CD1c-positive myeloid dendritic cell (primary cell): Measurements from ENCODE around the gene CCDC92B.
A peak's percentile ranks its signal among the peaks of the same experiment; 100 is the strongest.

Source experiments
- DNase-seq: peaks from one replicate; pipeline ENCODE4 v3.0.0-alpha.2; 2016; ENCODE audit errors: extremely low spot score

CCDC92B gene

DNA sequence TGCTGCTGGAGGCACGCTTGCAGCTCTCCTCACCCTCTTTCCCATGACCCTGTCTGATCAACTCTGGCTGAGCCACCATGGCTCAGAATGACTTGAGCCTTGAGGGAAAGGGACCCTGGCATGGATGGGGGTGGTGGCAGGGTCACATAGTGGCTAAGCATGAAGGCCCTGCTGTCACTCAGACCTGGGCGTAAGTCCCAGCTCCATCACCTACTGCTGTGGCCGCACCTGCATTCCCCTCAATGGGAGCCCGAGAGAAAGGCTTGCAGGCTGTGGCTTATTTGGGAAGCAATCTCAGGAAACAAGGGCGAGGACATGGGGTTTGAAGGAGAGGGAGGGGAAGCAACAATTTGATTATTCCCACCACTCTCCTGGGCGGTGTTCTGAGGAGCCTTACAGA is 29.0 kb upstream of the CCDC92B start:
- DNase-seq = no peak

DNA sequence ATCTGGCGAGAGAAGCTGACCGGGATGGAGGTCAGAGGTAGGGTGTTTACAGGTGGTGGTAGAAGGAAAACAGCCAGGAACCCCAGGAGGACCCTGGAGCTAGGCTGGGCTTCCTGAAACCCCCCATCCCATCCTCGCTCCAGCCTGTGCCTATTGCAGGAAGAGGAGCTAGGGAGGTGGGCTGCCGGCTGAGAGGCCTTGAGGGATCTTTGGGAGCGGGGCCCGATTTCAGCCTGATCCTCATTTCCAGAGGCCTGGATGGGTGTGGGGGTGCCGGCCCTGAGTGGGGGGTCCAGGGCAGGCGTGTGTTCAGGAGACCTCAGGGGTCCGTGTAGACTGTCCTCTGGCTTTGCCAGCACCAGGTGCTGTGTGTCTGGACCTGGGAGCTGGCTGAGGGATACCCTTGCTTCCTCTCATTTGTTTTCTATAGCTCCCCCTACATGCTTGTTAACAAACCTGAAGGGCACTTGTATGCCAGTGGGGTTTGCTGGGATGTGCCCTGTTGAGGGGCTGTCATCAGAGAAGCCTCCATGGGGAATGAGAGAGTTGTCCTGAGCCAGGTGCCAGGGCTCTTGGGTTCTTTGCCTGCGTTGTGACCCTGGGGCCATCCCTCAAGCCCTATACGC is 27.9 kb upstream of the CCDC92B start:
- DNase-seq = no peak

DNA sequence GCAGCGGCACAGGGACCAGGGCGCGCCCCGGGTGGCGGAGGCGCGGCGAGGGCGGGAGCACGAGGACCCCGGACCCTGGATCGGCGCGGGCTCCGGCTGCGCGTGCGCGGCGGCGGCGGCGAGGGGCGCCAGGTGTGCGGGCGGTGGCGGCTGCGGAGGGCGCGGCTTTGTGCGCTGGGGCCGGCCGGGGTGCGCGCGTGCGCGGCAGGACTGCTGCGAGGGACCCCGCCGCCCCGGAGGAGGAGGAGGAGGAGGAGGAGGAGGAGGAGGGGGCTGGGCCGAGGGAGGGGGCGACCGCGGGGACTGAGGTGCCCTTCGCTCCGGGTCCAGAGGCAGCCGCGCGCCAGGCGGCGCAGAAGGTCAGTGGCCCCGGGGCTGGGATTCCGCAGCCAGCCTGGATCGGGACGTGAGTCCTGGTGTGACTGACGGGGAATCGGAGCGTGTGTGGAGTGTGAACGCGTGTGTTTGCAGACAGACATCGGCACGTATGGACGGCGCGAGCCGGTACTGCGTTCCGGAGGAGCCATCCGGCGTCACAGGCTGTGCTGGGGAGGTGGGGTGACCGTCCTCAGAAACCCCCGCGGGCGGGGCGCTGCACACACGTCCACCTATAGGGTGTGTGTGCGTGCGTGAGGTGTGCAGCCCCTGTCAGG is 27.3 kb upstream of the CCDC92B start:
- DNase-seq = no peak

DNA sequence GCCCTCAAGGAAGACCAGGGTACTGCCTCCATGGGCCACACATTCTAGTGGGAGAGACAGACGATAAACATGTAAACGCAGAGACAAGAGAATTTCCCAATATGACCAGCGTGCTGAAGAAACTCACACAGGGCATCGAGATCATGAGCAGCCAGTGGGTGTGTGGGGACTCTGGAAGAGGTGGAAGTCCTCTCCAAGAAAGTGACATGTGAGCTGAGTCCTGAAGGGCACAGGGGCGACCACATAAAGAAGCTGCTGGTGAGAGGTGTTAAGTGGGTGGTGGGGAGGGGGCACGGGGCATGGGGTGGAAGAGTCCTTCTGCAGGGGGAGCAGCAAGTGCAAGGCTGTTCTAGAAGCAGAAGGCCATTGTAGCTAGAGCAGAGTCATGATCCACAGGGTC is 25.8 kb upstream of the CCDC92B start:
- no peak for DNase-seq

DNA sequence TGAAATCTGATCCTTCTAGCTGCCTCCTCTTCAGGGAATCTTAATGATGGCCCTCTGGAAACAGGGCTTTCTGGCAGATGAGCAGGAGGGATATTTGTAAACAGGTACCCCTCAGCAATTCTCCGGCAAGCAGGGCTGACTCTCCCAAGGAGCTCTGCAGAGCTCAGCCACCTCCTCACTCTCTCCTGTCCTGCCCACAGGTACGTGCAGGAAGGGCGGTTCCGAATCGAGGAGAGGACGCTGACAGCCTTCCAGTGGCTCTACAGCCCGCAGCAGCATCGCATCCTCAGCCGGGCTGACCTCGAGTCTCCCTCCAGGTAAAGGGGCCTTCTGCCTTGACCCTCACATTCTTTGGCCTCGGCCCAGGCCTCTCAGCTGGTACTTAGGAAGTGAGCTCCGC is 20.7 kb upstream of the CCDC92B start:
- no peak for DNase-seq

DNA sequence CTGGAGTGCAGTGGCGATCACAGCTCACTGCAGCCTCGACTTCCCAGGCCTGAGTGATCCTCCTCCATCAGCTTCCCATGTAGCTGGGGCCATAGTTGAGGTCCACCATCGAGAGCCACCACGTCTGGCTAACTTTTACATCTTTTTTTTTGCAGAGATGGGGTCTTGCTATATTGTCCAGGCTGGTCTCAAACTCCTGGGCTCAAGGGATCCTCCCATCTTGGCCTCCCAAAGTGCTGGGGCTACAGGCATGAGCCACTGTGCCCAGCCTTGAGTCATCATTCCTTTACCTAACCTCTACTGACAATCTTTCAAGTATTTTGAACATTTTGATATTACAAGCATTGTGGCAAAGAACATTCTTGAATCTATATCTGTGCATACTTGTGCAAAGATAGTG is 9.4 kb upstream of the CCDC92B start:
- DNase-seq = no peak

DNA sequence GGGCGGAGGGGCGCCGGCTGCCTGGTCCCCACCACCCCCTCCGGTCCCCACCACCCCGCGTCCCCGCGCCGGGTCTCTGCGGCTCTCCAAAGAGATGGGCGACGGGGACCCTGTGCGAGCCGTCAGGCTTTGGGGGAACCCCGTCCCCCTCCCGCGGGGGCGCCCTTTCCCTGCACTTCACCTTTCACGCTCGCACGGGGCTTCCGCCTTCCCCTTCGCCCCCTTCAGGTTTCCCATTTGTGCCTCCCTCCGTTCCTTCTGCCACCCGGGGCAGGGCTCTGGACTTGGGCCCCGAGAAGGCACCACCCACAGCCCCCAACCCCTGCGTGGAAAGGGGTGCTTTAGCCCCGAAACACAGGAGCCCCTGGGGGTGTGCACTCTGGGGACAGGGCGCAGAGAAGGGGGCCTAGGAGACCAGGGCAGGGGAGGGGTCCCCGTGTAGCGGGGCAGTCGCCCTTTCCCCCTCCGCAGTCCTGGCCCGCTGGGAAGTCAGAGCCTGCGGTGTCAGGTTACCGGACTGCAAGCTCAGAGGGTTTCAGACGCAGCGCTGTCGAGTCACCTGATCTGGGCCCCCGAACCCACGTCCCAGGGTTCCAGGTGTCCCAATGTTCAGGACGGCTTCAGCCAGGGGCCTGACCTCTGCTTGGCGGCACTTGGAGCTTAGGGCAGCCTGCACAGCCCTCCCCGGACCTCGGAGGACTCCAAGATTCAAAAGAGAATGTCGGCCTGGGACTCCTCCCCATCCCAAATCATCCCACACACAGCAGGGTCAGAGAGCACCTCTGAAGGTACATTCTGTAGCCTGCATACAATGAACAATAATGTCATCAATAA is 6.7 kb upstream of the CCDC92B start:
- no peak for DNase-seq

DNA sequence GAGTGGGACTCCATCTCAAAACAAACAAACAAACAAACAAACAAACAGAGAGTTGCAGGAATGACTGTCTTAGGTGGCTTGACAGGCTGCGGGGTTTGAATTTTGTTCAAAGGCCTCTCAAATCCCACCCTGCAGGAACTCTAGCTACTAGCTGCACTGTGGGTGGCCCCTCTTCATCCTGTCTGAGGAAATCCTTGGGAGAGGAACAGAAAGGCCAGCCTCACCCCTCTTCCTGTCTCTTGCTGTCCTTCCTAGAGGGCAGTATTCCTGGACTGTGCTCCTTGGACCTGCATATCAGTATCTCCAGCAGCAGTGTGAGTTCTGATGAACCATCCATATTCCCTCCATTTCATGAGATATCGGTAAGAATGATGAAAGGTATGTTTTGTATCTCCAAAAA is 2.0 kb upstream of the CCDC92B start:
- DNase-seq = no peak

DNA sequence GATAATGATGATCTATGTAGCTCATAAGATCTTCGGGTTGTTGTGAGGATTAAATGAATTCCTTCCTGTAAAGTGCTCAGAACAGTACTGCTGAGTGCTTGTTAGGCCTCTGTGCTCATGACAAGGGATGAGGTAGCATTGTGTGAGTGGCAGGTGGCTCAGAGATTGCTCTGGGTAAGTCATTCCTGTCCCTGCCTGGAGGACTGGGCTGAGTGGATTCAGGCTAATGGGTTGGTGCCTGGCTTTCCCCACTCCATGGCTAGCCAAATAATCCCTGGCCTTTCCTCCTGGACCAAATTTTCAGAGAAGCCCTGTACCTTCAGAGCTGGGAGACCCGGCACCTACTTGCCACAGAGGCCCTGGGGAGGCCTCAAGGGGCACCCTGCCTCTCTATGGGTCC is 1.3 kb upstream of the CCDC92B start:
- no peak for DNase-seq

DNA sequence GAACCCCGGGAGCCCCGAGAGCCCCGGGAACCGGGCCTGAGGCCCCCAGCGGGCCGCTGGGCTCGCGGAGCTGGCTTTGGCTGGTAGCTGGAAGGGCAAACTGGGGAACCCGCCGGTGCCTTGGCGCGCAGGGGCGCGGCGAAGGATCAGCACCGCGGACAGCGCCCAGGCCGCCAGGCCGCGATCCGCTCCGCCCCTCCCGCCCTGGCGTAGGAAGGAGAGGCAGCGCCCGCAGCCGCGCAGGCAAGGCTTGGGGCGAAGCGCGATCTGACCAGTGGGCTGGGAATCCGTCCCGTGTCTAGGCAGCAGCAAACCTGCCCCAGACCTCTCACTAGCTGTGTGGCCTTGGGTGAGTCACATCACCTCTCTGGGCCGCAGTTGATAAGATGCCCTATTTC is 331 bp upstream of the CCDC92B start:
- DNase-seq = peak; percentile 89

DNA sequence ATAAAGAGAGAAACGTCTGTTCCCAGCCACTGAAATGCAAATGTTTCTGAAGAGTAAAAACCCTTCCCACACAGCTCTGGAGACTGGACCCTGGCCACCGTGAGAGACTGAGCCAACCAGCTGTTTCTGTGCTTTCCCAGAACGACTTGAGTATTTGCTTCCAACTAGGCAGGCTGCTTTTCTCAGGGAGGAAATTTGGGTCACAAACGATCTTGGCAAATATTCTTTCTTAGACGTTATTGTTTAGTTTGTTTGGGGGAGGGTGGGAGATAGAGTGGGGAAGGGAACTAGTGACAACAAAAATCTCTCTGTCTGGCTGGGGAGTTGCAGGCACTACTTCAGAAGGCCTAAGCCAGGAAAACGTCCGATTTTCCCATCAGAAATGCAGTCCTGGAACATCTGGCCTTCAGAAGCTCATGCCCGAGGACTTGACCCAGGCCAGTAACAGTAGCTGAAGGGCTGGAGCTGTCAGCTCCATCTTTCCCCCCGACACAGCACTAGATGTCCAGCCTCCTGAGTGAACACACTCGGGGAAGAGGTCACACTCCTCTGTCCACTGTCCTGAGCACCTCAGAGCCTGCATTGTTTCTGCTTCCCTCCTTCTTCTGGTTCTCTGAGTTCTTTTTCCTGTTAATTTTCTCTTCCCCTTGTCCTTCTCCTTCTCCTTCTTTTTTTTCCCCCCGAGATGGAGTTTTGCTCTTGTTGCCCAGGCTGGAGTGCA is 4.0 kb downstream of the CCDC92B start:
- no peak for DNase-seq

DNA sequence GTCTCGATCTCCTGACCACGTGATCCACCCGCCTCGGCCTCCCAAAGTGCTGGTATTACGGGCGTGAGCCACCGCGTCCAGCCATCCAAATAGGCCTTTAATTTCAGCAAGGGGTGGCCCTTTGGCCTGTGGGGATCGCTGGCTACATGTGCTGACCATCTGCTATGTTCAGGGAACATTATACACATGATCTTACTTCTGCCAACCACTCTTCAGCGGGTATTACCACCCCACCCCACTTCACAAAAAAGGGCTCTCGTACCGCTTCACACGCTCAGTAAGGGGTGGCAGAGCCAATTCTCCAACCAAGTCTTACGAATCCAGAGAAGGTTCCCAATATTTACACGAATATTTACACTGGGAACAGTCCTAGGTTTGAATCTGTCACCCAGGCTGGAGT is 11.8 kb downstream of the CCDC92B start:
- DNase-seq = no peak

DNA sequence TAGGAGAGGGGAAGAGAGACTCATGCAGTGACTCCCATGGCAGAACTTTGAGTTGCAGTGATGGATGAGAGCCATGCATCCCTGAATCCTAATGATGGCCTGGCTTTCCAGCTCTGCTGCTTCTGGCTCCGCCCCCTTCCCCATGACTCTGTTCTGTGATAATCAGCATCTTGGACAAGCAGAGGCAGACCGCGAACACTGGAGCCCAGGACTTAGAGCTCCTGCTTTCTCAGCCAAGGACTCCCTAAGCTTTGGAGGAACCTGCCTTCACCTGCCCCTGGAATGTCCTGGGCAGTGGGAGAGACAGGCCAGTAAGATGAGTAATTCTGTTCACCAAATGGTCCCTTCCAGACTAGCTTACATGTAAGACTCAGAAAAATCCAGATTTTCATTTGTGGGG is 12.5 kb downstream of the CCDC92B start:
- no peak for DNase-seq

DNA sequence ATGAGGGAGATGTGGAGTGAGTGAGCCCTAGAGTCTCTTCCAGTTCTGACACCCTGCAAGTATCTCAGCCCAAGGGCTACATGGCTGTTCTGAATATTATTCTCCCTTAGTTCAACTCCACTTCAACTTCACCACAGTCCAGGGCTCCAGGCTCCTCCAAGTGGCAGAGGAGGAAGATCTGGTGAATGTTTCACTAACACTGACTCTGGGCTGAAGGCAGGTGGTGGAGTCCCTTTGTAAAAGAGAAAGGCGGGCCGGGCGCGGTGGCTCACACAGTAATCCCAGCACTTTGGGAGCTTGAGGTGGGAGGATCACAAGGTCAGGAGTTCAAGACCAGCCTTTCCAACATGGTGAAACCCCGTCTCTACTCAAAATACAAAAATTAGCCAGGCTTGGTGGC is 13.6 kb downstream of the CCDC92B start:
- DNase-seq = no peak

DNA sequence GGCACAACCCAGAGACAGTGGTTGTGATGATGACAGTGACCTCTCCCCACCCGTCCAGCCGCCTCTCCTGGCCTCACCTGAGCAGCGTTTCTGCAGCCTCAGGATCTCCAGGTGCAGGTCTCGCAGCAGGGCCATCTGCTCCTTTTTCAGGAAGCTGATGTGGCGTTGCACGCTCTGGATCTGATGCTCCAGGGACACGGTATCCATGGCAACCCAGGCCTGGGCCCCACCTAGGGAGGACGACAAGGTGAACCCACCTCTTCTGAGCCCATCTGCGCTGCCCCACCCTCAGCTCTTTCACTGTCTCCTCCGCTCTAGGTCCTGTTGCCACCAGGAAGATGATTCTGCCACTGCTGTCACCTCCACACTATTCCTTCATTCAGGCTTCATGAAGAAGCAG is 14.5 kb downstream of the CCDC92B start:
- no peak for DNase-seq

DNA sequence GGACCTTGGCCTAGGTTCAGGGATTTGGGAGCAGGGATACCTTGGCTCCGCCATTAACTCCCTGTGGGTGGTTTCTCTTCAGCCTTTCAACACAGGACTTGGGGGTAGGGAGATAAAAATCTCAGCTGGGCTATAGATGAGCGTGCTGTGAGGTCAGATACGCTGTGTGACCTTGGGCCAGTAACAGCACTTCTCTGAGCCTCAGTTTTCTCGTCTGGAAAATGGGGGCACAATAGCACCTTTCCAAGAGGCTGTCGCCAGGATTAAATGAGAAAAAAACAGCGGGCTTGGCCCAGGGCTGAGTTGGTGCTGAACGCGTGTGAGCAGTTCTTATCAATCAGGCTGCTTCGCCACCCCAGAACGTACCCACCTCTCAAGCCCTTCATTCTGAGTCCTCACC is 17.6 kb downstream of the CCDC92B start:
- no peak for DNase-seq

DNA sequence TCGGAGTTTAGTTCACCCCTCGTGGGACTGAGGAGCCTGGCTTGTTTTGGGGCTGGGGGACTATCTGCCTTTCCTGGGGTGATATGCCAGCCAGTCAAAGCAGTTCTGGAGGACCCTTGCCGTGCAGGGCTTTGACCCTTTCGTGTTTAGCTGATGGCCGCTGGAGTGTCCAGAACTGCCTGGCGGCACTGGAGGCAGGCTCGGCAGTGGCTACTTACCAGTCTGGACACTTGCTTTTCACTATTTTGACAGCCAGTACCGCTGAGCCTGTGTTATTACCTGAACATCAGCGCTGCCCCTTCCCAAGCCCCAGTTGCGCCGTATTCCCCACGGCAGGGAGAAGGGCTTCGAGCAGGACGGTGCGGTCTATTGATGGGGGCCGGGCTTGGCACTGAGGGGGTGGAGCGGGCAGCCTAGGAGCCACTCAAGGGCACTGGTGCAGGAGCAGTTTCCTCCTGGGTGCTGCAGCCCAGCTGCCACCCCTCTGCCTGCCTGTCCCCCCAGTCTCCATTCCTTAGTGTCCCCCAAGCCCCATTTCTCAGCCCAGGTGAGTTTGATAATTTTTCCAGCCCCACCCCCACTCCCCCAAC is 18.6 kb downstream of the CCDC92B start:
- no peak for DNase-seq

DNA sequence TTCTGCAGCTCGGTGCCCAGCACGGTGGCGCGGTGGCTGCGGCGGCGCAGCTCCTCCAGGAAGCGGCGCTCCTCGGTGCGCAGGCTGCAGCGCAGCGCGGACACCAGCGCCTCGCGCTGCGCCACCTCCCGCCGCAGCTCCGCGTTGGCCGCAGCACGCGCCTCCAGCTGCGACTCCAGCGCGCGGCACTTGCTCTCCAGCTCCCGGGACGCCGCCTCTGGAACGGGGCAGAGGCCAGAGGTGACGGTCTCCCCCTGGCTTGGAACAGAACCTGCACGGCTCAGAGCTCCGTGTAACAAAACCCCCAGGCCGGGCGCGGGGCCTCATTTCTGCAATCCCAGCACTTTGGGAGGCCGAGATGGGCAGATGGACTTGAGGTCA is 24.7 kb downstream of the CCDC92B start:
- DNase-seq = peak; percentile 59

DNA sequence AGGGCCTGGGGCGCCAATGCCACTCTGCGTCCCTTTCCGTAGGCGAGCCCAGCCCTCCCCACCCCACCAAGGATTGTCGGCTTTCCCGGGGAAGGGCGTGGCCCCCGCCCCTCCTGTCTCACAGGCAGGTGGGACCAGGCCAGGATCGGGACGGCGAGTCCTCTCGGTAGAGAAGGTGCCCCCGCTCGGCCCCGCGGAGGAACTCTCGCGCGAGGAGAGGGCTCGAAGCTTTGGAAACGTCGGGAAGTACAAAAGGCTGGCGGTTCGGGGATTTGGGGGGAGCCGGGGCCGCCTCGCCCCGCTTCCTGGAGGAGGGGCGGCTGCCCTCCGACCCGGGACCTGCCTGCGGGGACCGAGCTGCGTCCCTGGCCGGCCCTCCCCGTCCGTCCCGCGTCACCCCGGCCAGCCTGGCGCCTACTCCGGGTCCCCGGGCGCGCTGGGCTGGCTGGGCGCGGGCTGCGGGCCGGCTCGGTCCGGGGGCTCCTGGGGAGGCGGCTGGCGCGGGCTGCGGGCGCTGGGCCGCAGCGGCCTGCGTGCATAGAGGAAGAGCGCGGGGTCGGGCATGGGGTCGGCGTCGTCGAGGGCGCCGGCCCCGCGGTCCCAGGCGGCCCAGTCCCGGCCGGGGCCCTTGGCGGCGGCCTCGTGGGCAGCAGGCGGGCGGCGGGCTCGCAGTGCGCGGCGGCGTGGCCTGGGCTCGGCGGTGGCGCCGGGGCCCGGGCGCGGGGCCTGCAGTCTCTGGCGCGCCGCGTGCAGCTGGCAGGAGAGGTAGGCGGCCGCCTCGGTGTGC is 25.3 kb downstream of the CCDC92B start:
- DNase-seq = no peak

DNA sequence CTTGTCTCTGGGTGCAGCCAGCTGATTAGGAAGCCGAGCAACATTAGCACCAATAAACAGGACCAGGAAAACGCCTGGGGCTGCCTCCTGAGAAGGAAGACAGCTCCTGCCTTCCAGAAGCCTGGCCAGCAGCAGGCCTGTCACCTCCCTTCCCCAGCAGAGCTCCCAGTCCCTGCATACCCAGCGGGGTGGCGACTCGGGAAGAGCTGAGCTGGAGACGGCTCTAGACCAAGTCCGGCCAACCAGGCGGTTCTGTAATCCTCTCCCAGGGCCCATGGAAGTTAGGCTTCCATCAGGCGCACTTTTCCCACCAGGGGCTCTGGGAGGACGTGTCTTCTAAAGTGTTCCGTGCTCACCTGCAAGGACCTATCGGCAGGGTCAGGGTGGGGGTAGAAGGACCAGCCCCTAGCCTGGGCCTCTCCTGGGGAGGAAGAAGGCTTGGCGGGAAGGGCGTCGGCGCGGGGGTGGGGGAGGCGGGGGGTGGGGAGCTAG is 25.9 kb downstream of the CCDC92B start:
- DNase-seq = no peak

DNA sequence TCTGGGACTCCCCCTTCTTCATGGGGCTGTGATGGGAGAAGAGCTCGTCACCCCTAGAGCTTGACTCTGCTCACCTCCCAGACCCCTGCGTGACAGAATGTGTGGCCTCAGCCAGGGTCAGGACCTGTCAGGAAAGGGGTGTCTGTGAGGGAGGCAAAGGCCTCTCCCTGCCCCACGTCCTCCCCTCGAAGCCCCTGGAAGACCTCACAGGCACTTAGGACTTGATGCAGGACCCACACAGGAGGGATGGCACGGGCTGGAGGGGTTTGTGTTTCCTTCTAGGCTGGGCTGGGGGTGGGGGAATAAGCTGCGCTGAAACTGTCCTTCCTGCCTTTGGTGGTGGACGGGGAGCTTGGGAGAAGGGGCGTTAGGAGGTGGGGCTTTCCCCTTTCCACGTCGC is 26.8 kb downstream of the CCDC92B start:
- DNase-seq = no peak
